8988T (cell line): Measurements from ENCODE around the gene ACAD8.
A peak's percentile ranks its signal among the peaks of the same experiment; 100 is the strongest.
"Not testable (repeated sequence)": the region's sequence is repeated elsewhere in the genome, so short reads cannot be mapped to it uniquely, and the experiment has no call there.

Source experiments
- DNase-seq: peaks from one replicate; pipeline ENCODE4 v3.0.0; 2011

ACAD8 gene

GRCh38 chr11:134270250-134270714 is 16.9 kb downstream of the ACAD8 start:
- peak; percentile 86 for DNase-seq

GRCh38 chr11:134271978-134272377 is 18.6 kb downstream of the ACAD8 start:
- DNase-seq, result no peak

- DNase-seq, result no peak
Measured at GRCh38 chr11:134272381-134273316, 19.3 kb downstream of the ACAD8 start.

GRCh38 chr11:134273317-134273712 is 19.9 kb downstream of the ACAD8 start:
- no peak for DNase-seq

- no peak for DNase-seq
Measured at GRCh38 chr11:134275188-134275533, 21.8 kb downstream of the ACAD8 start.

- DNase-seq, result no peak
Measured at GRCh38 chr11:134275534-134276395, 22.4 kb downstream of the ACAD8 start, which contains the start of gene GLB1L3. GLB1L3 (plus strand) TSS chr11:134276379; CDS start chr11:134276741, 362 bp downstream.

- DNase-seq, result no peak
Measured at GRCh38 chr11:134276396-134277182, 23.2 kb downstream of the ACAD8 start.

- DNase-seq, result no peak
Measured at GRCh38 chr11:134277183-134278001, 24.0 kb downstream of the ACAD8 start.

GRCh38 chr11:134278356-134278755 is 25.0 kb downstream of the ACAD8 start:
- DNase-seq, result no peak

GRCh38 chr11:134281635-134282034 is 28.3 kb downstream of the ACAD8 start:
- DNase-seq, result not testable (repeated sequence)

- DNase-seq, result no peak
Measured at GRCh38 chr11:134282121-134283045, 29.0 kb downstream of the ACAD8 start.

GRCh38 chr11:134283461-134284230 is 30.3 kb downstream of the ACAD8 start:
- DNase-seq, result no peak

GRCh38 chr11:134284349-134284748 is 31.0 kb downstream of the ACAD8 start:
- DNase-seq, result not testable (repeated sequence)

- DNase-seq, result no peak
Measured at GRCh38 chr11:134287561-134287960, 34.2 kb downstream of the ACAD8 start.

- no peak for DNase-seq
Measured at GRCh38 chr11:134288486-134288885, 35.1 kb downstream of the ACAD8 start.

- no peak for DNase-seq
Measured at GRCh38 chr11:134289167-134289566, 35.8 kb downstream of the ACAD8 start.

GRCh38 chr11:134289789-134290188 is 36.4 kb downstream of the ACAD8 start:
- DNase-seq, result no peak

- DNase-seq, result no peak
Measured at GRCh38 chr11:134290646-134291045, 37.3 kb downstream of the ACAD8 start.

- DNase-seq, result no peak
Measured at GRCh38 chr11:134291196-134291595, 37.8 kb downstream of the ACAD8 start.

- DNase-seq, result no peak
Measured at GRCh38 chr11:134292661-134293060, 39.3 kb downstream of the ACAD8 start.
